ENCODE results near the gene RALGAPA2. TPM values are rescaled to one million over a fixed set of nuclear protein-coding genes. Genes with fewer than 3 reads are reported as not detected.

RALGAPA2 gene
- total RNA-seq, 4 donors from 2014 or later: 18.4 to 27.4 (median 25.2) TPM

- Histone ChIP-seq H3K36me3 (peaks cover 0 to 76% of the 10 kb centered on the region in 2 donors), H3K27ac (no peak overlapping the region)
- 79 to 91% methylated on average over 3 to 8 of the region's 8 CpGs for WGBS, 2 donors (ENCODE audit: low coverage in 1 of 2)
Observed at GRCh38 chr20:20518263-20518662, 194.2 kb downstream of the RALGAPA2 start.

GRCh38 chr20:20517296-20517695 lies 195.1 kb downstream of the RALGAPA2 start:
- no peak for ATAC-seq
- H3K9me3 ChIP-seq: peaks cover 0 to 11% (median 0%) of the 10 kb centered on the region in 3 donors
- 64 to 77% methylated on average over 2 of the region's 2 CpGs for WGBS, 2 donors (ENCODE audit: low coverage in 1 of 2)
- no peaks in the 10 kb centered on the region for H3K27me3 ChIP-seq
- H3K36me3 ChIP-seq: peaks cover 0 to 82% of the 10 kb centered on the region in 2 donors
- H3K4me1 ChIP-seq: no peaks in the 10 kb centered on the region
- no peak overlapping the region for H3K4me3 ChIP-seq
- H3K27ac ChIP-seq: no peak overlapping the region
- no peak for TF ChIP-seq CTCF (IDR thresholded peaks at IDR 0.05)
- no peak for TF ChIP-seq EP300 (IDR thresholded peaks at IDR 0.05)
- no peak for TF ChIP-seq POLR2A (IDR thresholded peaks at IDR 0.05)
- TF ChIP-seq POLR2AphosphoS5 (IDR thresholded peaks at IDR 0.05): no peak

More at GRCh38 chr20:20518263-20518662, 194.2 kb downstream of the RALGAPA2 start:
- H3K9me3 ChIP-seq: peaks cover 0 to 11% (median 0%) of the 10 kb centered on the region in 3 donors
- no peaks in the 10 kb centered on the region for H3K27me3 ChIP-seq
- no peak overlapping the region for H3K4me3 ChIP-seq
- ATAC-seq: no peak
- no peaks in the 10 kb centered on the region for H3K4me1 ChIP-seq
- TF ChIP-seq POLR2A (IDR thresholded peaks at IDR 0.05) (no peak), CTCF (IDR thresholded peaks at IDR 0.05) (no peak), POLR2AphosphoS5 (IDR thresholded peaks at IDR 0.05) (no peak), EP300 (IDR thresholded peaks at IDR 0.05) (no peak)

GRCh38 chr20:20513720-20514119 lies 198.7 kb downstream of the RALGAPA2 start:
- Histone ChIP-seq H3K9me3 (peaks cover 0 to 11% (median 0%) of the 10 kb centered on the region in 3 donors), H3K4me3 (no peak overlapping the region), H3K27ac (no peak overlapping the region), H3K4me1 (no peaks in the 10 kb centered on the region), H3K36me3 (peaks cover 0 to 92% of the 10 kb centered on the region in 2 donors), H3K27me3 (no peaks in the 10 kb centered on the region)
- no peak for TF ChIP-seq EP300 (IDR thresholded peaks at IDR 0.05)
- TF ChIP-seq POLR2A (IDR thresholded peaks at IDR 0.05): no peak
- WGBS, 2 donors (ENCODE audit: low coverage in 1 of 2): 100% methylated on average over 1 of the region's 1 CpG; no CpG with 5 or more reads in 1 of the 2 donors
- ATAC-seq: no peak

GRCh38 chr20:20505554-20505953 lies 206.9 kb downstream of the RALGAPA2 start:
- TF ChIP-seq POLR2A (IDR thresholded peaks at IDR 0.05) (no peak), POLR2AphosphoS5 (IDR thresholded peaks at IDR 0.05) (no peak), EP300 (IDR thresholded peaks at IDR 0.05) (no peak), CTCF (IDR thresholded peaks at IDR 0.05) (no peak)
- no peak overlapping the region for H3K27ac ChIP-seq
- H3K4me3 ChIP-seq: no peak overlapping the region
- WGBS, 2 donors (ENCODE audit: low coverage in 1 of 2): 96 to 100% methylated on average over 2 of the region's 2 CpGs
- H3K27me3 ChIP-seq: no peaks in the 10 kb centered on the region
- no peak for ATAC-seq
- H3K4me1 ChIP-seq: no peaks in the 10 kb centered on the region
- H3K9me3 ChIP-seq: no peaks in the 10 kb centered on the region
- H3K36me3 ChIP-seq: peaks cover 0 to 82% of the 10 kb centered on the region in 2 donors

GRCh38 chr20:20503777-20504530 lies 208.5 kb downstream of the RALGAPA2 start:
- TF ChIP-seq POLR2A (IDR thresholded peaks at IDR 0.05) (no peak), POLR2AphosphoS5 (IDR thresholded peaks at IDR 0.05) (no peak), CTCF (IDR thresholded peaks at IDR 0.05) (no peak), EP300 (IDR thresholded peaks at IDR 0.05) (no peak)
- Histone ChIP-seq H3K27ac (no peak overlapping the region), H3K36me3 (peaks cover 0 to 79% of the 10 kb centered on the region in 2 donors), H3K27me3 (no peaks in the 10 kb centered on the region), H3K4me1 (peaks cover 0 to 8% (median under 1%) of the 10 kb centered on the region in 3 donors), H3K4me3 (no peak overlapping the region), H3K9me3 (no peaks in the 10 kb centered on the region)
- WGBS, 2 donors (ENCODE audit: low coverage in 1 of 2): 89 to 96% methylated on average over 6 of the region's 7 CpGs
- no peak for ATAC-seq
